K562 (cell line): ENCODE results near the gene FUT4. TPM values are rescaled to one million over a fixed set of nuclear protein-coding genes. Genes with fewer than 3 reads are reported as not detected.
A peak's percentile ranks its signal among the peaks of the same experiment; 100 is the strongest.

Experiments used
- E2F3 ChIP-seq: fragments of 250-450 bp; sonication (Bioruptor Pico); IDR thresholded peaks from 2 replicates; pipeline ENCODE4 v1.4.0; 2020; ENCODE audit warnings: mild to moderate bottlenecking
- KLF13 ChIP-seq: fragments of 450-650 bp; IDR thresholded peaks from 2 replicates; pipeline ENCODE4 v1.6.1; 2016; ENCODE audit warnings: missing genetic modification characterization, low read depth, mild to moderate bottlenecking, missing compliant biosample characterization, moderate library complexity, borderline replicate concordance
- NFE2L1 ChIP-seq: fragments of 450-650 bp; IDR thresholded peaks from 2 replicates; pipeline ENCODE4 v1.6.1; 2016; ENCODE audit warnings: missing genetic modification characterization, low read depth, mild to moderate bottlenecking, missing compliant biosample characterization, moderate library complexity, borderline replicate concordance
- OTX1 ChIP-seq: fragments of 450-650 bp; formaldehyde crosslinking; IDR thresholded peaks from 2 replicates; pipeline ENCODE4 v1.4.0; 2022; ENCODE audit warnings: mild to moderate bottlenecking
- PHB2 ChIP-seq: fragments of 450-650 bp; IDR thresholded peaks from 2 replicates; pipeline ENCODE4 v1.6.1; 2017; ENCODE audit warnings: low read depth
- STAT6 ChIP-seq: sonication (generic); formaldehyde crosslinking; IDR thresholded peaks from 2 replicates; pipeline ENCODE4 v1.8.1; 2023; ENCODE audit warnings: mild to moderate bottlenecking, missing genetic modification reagents
- U2AF1 ChIP-seq: fragments of 200-400 bp; formaldehyde crosslinking; optimal IDR thresholded peaks from 2 replicates; pipeline ENCODE3; 2017; ENCODE audit warnings: mild to moderate bottlenecking, low read depth, low read length, moderate library complexity
- ZBTB33 ChIP-seq: sonication (generic); formaldehyde crosslinking; IDR thresholded peaks from 2 replicates; pipeline ENCODE4 v1.8.1; 2023; ENCODE audit warnings: mild to moderate bottlenecking, missing genetic modification reagents
- ZC3H11A ChIP-seq: IDR thresholded peaks from 2 replicates; pipeline ENCODE4 v1.6.1; 2012; ENCODE audit warnings: low read depth, low read length, improper control_type of control experiment
- ZNF175 ChIP-seq: fragments of 200-800 bp; sonication (Bioruptor generic); IDR thresholded peaks from 2 replicates; pipeline ENCODE4 v1.6.1; 2016; ENCODE audit warnings: low read depth, mild to moderate bottlenecking, missing genetic modification characterization, missing compliant biosample characterization
- ZNF217 ChIP-seq: sonication (generic); formaldehyde crosslinking; IDR thresholded peaks from 2 replicates; pipeline ENCODE4 v1.8.0; 2022; ENCODE audit warnings: mild to moderate bottlenecking, missing genetic modification reagents
- ZNF232 ChIP-seq: sonication (generic); formaldehyde crosslinking; IDR thresholded peaks from 2 replicates; pipeline ENCODE4 v1.8.0; 2022; ENCODE audit warnings: mild to moderate bottlenecking, missing genetic modification reagents
- ZNF263 ChIP-seq: sonication (generic); formaldehyde crosslinking; IDR thresholded peaks from 2 replicates; pipeline ENCODE4 v1.8.0; 2022; ENCODE audit warnings: mild to moderate bottlenecking, missing genetic modification reagents, borderline replicate concordance
- ZSCAN32 ChIP-seq: fragments of 450-650 bp; formaldehyde crosslinking; IDR thresholded peaks from 2 replicates; pipeline ENCODE4 v1.4.0; 2020; ENCODE audit warnings: mild to moderate bottlenecking, moderate library complexity
- polyA plus RNA-seq, 8 experiments: library from polyadenylated mRNA; depleted of rRNA in 4 of 8; stranded (reverse) in 5 of 8; unstranded in 3 of 8; fragments of >200 nt; fragmentation: Nextera tagmentation in 2 of 8; fragmentation: Illumina TruSeq in 1 of 8; extraction: Ambion mirVana in 2 of 8; extraction: Trizol in 1 of 8; gene quantifications; 2 replicates each; pipeline versions ENCODE4 v1.2.1 to v1.2.3, GENCODE V29; 2011 to 2014; ENCODE audit warnings: inconsistent platforms in 1 of 8, missing spikeins in 1 of 8
- total RNA-seq, 7 experiments: library from RNA; depleted of rRNA in 6 of 7; stranded (reverse); fragments of >200 nt in 6 of 7; fragmentation: Illumina TruSeq in 2 of 7; extraction: Trizol in 2 of 7; gene quantifications; 2 replicates each; pipeline versions ENCODE4 v1.2.1 to v1.2.3, GENCODE V29; 2011 to 2021; ENCODE audit warnings: low replicate concordance in 1 of 7
- TF ChIP-seq, protein P1 (sequence below): sonication (generic); formaldehyde crosslinking; IDR thresholded peaks from 2 replicates; pipeline ENCODE4 v1.8.1; 2023; ENCODE audit warnings: mild to moderate bottlenecking, missing genetic modification reagents
- TF ChIP-seq, protein P2 (sequence below): IDR thresholded peaks from 2 replicates; pipeline ENCODE4 v1.6.1; 2012; ENCODE audit warnings: low read depth, low read length, improper control_type of control experiment, borderline replicate concordance

The FUT4 gene
- total and polyA plus RNA-seq, 9 of the 15 experiments (the other 6 are each of a cell fraction or from before 2014, with no cell fraction given): 1.1 to 8.9 (median 5.5) TPM

- TF ChIP-seq STAT6 (CRISPR knock-in tag): no peak
- TF ChIP-seq, protein P1, sequence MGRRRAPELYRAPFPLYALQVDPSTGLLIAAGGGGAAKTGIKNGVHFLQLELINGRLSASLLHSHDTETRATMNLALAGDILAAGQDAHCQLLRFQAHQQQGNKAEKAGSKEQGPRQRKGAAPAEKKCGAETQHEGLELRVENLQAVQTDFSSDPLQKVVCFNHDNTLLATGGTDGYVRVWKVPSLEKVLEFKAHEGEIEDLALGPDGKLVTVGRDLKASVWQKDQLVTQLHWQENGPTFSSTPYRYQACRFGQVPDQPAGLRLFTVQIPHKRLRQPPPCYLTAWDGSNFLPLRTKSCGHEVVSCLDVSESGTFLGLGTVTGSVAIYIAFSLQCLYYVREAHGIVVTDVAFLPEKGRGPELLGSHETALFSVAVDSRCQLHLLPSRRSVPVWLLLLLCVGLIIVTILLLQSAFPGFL (CRISPR knock-in tag): no peak
- peak; percentile 44; the same call in 1 of the 2 replicates for TF ChIP-seq ZNF232 (CRISPR knock-in tag)
- peak; percentile 2; the same call in 1 of the 2 replicates for TF ChIP-seq ZBTB33 (CRISPR knock-in tag)
- peak; percentile 61 for TF ChIP-seq U2AF1
- TF ChIP-seq OTX1 (CRISPR knock-in tag): no peak
- TF ChIP-seq ZC3H11A: no peak
- no peak for TF ChIP-seq PHB2
- peak; percentile 84 for TF ChIP-seq KLF13 (tag)
- TF ChIP-seq, protein P2, sequence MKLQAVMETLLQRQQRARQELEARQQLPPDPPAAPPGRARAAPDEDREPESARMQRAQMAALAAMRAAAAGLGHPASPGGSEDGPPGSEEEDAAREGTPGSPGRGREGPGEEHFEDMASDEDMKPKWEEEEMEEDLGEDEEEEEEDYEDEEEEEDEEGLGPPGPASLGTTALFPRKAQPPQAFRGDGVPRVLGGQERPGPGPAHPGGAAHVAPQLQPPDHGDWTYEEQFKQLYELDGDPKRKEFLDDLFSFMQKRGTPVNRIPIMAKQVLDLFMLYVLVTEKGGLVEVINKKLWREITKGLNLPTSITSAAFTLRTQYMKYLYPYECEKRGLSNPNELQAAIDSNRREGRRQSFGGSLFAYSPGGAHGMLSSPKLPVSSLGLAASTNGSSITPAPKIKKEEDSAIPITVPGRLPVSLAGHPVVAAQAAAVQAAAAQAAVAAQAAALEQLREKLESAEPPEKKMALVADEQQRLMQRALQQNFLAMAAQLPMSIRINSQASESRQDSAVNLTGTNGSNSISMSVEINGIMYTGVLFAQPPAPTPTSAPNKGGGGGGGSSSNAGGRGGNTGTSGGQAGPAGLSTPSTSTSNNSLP: no peak
- 0 out of 2 replicates have a peak, but pooled peaks have one; percentile 38 for TF ChIP-seq ZSCAN32 (CRISPR knock-in tag)
- no peak for TF ChIP-seq ZNF217 (CRISPR knock-in tag)
- no peak for TF ChIP-seq NFE2L1
- no peak for TF ChIP-seq E2F3 (CRISPR knock-in tag)
- TF ChIP-seq ZNF263: peak; percentile 58; the same call in 1 of the 2 replicates
- 0 out of 2 replicates have a peak, but pooled peaks have one; percentile 36 for TF ChIP-seq ZNF175 (CRISPR knock-in tag)
Measured at GRCh38 chr11:94543695-94544645, at the start of gene FUT4 (continued).
